H4 (cell line): ENCODE results near the gene TMEM116. TPM values are rescaled to one million over a fixed set of nuclear protein-coding genes. Genes with fewer than 3 reads are reported as not detected.
A peak's percentile ranks its signal among the peaks of the same experiment; 100 is the strongest.
"Not testable (repeated sequence)": the region's sequence is repeated elsewhere in the genome, so short reads cannot be mapped to it uniquely, and the experiment has no call there.

Source experiments
- DNase-seq: peaks from one replicate; pipeline ENCODE4 v3.0.0-alpha.2; 2015; ENCODE audit warnings: low spot score
- total RNA-seq: library from RNA; depleted of rRNA; stranded (reverse); fragments of >200 nt; shearing (Covaris generic); gene quantifications from 2 replicates; pipeline ENCODE4 v1.2.3, GENCODE V29; 2014; rRNA removed

Gene TMEM116
- 17.0 and 23.4 TPM in 2 replicates for total RNA-seq

DNA sequence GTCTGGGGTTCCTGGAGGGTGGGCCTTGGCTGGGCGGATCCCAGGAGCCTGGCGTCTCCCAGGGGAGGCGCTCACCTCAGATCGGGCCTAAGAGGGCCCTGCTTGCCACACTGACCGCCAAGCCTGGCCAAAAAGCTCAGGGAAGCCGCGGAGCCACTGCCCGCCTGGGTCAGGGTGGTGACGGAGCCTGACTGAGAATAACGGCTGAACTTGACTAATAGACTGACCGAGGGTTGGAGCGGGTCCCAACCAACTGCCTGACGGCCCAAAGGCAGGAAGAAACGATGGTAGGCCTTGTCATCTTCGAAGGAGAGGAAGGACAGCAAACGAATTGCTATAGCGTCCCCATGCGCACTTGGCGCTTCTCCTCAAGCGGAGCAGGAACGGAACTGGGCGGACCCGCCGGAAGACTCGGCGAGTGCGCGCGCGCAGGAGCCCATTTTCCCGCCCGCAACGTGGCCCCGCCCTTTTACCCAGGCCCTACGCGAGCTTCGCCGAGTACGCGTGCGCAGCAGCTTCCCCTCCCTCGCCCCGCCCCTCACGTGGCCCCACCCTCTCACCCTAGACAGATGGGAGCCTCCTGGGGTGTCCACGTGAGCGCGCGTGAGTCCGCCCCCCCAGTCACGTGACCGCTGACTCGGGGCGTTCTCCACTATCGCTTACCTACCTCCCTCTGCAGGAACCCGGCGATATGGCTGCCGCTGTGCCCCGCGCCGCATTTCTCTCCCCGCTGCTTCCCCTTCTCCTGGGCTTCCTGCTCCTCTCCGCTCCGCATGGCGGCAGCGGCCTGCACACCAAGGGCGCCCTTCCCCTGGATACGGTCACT, at the start of gene TMEM116, which contains the start of gene ERP29:
Gene TMEM116 (minus strand): TSS at position 391 of the 826 bp plus-strand sequence. CDS start 7,895 bp downstream, outside the sequence.
Gene ERP29 (plus strand): TSS at position 652 of the 826 bp plus-strand sequence. CDS start 40 bp downstream, at position 692.
- peak; percentile 97 for DNase-seq

DNA sequence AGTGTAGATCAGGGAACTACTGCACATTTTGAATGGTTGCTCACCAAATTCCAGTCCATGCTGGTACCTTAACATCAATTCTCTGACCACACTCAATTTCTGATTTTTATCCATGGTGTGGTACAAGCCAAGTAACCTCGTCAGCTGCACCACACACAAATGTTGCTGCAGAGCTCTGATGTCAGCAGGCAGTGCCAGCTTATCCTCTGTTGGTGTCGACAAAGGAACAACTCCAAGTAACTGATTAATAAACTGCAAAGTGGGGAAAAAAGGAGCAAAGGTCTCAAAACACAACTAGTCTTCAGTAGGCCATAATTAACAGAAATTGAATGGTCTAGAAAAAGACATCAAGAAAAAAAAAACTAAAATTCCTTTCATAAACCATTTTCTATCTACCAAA, 48.2 kb upstream of the TMEM116 start:
- DNase-seq: no peak

DNA sequence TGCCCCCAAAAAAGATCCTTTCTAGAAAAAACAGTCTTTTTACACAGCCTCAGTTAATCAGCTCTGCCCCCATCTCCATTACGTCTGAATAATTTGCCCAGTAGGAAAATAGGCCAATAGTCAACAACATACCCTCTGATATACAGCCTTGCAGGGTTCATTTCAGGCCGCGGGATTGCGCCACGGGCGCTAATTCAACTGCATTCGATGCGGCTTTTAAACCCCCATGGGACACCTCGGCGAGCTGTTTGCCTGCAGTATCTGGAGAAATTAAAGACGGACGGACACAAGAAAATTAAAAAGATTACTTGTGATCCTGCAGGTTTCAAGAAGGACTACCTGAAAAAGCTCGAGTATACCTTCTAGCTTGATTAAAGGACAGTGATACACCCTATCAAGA, 36.4 kb upstream of the TMEM116 start:
- no peak for DNase-seq

DNA sequence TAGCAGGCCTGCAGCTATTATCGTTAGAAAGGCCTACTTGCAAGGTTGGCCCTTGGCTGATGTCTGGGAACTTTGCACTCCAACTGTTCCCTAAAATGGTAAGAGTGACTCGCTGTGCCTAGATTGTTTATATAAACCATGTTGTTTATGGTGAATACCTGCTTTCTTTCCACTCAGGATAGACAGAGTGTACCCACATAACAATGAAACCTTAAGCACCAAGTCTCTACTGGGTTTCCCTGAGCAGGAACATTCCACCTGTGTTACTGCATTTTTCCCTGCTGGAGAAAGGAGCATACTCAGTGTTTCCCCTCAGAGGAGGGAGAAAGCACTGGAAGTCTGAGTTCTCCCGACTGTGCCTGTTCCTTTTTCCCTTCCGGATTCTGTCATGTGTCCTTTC, 33.0 kb upstream of the TMEM116 start:
- no peak for DNase-seq

DNA sequence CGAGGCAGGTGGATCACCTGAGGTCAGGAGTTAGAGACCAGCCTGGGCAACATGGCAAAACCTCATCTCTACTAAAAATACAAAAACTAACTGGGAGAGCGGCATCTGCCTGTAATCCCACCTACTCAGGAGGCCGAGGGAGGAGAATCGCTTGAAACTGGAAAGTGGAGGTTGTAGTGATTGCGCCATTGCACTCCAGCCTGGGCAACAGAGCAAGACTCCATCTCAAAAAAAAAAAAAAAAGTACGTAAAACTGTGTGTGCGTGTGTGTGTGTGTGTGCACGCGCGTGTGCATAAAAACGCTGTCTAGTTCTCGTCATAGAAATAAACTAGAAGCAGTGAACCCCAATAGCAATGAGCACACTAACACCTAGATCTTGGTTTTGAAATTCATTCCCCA, 23.6 kb upstream of the TMEM116 start:
- DNase-seq: not testable (repeated sequence)

DNA sequence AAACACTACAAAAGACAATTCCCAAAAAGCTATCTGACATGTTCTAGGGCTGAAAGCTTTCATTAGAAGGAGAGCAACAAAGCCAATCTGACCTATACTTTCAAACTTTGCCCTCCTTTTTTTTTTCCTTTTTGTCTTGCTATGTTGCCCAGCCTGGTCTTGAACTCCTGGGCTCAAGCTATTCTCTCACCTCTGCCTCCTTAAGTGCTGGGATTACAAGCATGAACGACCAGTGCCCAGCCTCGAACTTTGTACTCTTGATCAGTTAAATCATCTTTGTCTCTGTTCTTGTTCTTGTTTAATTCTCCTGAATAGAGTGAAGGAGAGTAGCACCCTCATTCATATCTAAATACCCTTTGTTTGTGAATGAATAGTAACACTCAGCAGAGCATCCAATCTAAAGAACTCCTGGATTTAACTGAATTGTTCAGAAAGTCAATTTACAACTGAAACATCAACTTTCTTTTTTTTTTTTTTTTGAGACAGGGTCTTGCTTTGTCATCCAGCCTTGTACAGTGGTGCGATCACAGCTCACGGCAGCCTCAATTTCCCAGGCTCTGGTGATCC, 22.3 kb upstream of the TMEM116 start:
- DNase-seq: no peak

DNA sequence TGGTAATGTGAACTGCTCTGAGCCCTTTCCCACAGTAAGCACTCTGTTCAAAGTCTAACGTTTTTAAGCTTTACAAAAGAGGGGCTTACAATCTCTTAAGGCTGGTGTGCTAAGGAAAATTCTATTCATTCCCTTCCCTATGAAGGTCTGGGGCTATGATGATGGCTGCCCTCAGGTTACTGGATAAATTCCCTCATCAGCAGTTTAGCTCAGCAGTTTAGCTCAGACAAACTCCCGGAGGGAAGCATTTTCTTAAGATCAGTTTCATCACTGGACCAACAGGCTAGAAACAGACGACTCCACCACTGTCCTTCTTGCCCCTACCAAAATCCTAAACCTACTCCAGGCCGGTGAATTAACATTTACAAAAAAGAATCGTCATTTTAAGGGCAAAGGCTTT, 19.3 kb upstream of the TMEM116 start:
- DNase-seq: no peak

DNA sequence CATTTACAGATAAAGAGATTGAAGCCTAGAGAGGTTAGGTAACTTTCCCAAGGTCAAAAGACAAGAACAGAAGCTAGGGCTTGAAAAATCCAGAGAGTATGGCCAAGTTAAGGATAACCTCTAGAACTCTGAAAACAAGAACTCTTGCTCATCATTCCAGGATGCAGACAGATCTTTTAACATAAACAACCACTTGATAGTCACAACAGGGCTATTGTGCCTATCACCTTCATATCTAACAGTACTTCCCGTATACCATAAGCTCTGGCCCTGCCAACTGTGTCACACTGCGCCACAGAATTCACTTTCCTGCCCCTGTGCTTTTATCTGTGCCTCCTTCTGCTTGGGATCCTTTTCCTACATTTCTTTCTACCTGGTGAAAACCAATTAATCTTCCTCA, 18.5 kb upstream of the TMEM116 start:
- DNase-seq: no peak

DNA sequence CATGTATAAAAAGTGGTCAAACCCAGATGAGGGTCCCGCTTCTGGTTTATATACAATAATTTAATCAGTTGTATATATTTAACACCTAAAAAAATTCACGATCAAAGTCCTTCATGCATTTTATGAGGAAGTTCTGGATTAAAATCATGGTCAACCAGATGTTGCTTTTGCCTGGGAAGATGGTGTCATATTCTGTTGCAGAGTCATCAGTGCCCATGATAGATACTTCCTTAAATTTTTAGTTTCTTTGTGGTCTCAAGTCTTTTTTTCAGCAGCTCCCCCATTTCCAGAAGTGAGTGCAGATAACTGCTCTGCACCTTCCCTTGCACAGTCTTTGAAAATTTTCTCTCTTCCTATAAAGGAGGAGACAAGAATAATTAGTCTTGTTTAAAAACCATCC, 16.3 kb upstream of the TMEM116 start:
- DNase-seq: no peak

DNA sequence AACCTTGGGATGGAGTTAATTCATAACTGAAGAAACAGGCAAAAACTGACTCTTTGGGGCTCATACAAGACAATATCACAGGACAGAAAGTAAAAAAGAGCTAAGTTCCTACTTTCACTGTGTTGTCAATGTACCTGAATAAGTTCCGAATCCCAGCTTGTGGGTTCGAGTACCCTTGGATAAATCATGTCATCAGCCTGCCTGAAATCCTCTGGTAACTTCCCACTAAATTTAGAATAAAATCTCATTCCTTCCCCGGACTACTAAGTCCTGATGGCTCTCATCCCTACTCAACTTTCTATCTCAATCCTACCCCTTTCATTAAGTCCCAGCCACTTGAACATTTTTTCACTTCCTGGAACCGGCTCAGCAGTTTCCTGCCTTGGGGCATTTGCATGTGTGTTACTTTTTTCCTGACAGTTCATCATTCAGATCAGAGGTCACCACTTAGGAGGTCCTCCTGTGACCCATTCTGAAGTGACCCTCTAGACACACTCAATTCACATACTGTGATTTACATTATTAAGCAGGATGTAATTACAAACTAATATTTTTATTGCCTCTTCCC, 12.9 kb upstream of the TMEM116 start:
- no peak for DNase-seq

DNA sequence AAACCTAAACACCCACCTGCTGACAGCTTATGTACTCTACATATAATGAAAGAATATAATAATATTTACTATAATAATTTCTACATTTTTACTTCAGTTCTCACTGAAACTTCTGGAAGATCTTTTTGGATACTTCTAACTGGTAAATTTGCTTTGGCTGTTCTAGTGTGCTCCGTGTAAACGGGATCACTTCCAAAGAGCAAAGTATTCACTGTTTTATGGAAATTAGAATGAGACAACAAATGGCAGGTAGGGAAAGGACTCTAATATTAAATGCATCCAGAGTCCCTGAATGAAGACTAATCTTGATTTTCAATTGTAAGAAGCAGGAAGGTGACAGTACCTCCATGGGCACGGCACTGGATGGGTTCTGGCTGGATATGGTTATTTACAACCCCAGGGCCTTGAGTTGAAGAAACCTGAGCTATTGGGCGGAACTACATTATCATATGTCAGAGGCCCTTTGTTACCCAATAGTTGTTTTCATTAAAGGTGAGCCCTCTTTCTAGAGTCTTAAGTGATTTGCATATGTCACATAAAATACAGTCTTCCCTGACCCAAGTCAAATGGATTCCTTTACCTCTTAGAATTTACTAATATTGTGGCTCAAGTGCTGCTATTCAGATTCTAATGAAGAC, 10.9 kb upstream of the TMEM116 start:
- DNase-seq: no peak

DNA sequence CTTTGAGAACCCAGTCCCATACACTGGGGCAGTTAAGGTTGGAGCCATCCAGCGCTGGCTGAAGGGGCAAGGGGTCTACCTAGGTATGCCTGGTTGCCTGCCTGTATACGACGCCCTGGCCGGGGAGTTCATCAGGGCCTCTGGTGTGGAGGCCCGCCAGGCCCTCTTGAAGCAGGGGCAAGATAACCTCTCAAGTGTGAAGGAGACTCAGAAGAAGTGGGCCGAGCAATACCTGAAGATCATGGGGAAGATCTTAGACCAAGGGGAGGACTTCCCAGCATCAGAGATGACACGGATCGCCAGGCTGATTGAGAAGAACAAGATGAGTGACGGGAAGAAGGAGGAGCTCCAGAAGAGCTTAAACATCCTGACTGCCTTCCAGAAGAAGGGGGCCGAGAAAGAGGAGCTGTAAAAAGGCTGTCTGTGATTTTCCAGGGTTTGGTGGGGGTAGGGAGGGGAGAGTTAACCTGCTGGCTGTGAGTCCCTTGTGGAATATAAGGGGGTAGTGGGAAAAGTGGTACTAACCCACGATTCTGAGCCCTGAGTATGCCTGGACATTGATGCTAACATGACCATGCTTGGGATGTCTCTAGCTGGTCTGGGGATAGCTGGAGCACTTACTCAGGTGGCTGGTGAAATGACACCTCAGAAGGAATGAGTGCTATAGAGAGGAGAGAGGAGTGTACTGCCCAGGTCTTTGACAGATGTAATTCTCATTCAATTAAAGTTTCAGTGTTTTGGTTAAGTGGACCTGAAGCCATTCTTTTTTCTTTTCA, 9.5 kb upstream of the TMEM116 start:
- DNase-seq: no peak

DNA sequence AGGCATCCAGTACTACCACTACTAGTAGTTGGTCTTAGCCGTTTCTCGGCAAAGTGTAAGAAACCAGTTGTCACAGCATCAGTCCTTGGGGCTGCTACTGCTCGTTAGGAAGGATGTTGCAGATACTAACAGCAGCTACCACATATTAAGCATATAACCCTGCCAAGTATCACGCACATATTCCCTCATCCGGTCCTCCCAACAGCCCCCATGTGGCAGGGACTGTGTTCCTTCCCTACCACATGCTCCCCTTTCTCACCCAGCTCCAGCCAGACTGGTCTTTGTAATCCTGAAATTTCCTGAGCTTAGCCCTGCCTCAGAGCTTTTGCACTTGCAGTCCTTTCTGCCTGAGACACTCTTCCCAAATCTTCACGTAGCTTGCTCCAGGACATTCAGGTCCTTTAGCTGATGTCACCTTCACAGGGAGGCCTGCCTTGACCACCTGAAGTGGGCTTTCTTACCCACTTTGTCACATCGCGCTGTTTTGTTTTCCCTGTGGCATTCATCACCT, 8.0 kb upstream of the TMEM116 start:
- DNase-seq: no peak

DNA sequence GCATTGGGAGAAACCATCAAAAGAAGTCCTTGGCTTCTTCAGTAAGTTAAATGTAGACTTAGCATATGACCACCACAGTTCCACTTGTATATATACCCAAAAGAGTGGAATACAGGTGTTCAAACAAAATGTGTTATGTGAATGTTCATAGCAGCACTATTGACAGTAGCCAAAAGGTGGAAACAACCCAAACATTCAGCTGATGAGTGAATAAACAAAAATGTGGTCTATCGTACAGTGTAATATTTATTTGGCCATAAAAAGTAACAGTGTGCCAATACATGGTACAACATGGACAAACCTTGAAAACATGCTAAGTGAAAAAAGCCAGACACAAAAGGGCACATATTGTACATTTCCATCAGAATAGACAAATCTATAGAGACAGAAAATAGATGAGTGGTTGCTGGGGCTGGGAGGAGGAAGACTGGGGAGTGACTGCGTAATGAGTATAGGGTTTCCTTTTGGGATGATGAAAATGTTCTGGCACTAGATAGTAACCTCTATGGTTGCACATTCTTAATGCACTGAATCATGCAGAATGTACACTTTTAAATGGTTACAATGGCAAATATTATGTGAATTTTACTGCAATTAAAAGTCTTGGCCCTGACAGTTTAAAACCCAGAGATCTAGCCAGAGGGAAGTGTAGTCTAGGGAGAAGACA, 5.7 kb upstream of the TMEM116 start:
- no peak for DNase-seq

DNA sequence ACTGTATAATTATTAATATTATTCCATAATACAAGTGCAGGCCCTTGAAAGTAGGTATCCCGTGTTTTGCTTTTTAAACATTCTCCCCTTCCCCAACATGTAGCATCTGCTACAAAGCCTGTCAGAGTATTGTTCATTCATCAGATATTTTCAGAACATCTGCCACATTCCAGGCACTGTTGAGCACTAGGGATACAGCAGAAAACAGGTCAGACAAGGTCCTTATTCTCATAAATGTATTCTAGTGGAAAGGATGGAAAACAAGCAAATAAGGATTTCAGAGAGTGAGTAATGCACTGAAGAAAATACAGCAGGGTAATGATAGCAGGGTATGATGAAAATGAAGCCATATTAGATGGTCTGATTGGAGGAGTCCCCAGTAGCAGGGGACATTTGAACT, 4.1 kb upstream of the TMEM116 start:
- no peak for DNase-seq

DNA sequence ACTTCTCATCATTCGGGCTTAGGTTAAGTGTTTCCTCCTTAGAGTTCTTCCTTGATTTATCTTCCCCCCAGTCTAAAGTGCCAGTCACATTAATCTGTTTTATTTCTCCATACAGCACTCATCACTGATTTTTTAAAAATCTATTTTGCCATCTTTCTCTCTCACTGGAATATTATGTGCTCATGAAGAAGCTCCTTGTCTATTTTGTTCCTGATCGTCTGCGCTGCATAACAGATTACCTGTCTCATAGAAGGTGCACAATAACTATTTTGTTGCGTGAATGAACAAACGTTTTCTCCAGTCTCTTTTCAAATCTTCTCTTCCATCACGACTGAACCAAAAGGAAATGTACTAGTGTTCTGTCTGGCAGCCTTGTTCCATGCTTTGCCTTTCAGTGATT, 3.0 kb upstream of the TMEM116 start:
- DNase-seq: no peak

DNA sequence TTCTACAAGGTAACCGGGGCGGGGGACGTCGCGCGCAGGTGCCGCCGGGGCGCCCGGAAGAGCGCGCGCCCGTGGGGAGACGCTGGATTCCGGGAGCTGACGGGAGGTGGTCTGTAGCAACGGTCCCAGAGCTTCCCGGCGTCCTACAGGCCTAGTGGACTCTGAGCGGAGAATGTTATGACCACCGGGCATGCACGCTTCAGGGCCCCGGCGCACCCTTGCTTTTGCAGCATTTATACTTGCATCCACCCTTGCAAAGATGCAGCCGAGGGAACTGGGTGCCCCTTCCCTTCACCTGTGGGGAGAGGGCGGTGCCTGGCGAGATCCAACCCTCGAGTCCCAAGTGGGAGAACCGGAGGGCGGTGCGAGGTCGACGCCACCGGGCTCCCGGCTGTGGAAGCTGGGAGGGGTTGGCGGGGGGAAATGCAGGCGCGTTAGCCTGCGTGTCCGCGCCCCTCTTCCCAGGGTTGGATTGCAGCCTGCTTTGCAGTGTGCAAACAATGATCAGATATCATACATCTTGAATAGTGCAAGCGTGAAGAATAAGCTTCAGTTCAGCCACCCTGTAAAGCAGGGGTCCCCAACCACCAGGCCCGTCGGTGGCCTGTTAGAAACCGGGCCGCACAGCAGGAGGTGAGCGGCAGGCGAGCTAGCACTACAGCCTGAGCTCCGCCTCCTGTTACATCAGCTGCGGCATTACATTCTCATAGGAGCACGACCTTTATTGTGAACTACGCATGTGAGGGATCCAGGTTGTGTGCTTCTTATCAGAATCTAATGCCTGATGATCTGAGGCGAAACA, 837 bp upstream of the TMEM116 start:
- DNase-seq: peak; percentile 70

DNA sequence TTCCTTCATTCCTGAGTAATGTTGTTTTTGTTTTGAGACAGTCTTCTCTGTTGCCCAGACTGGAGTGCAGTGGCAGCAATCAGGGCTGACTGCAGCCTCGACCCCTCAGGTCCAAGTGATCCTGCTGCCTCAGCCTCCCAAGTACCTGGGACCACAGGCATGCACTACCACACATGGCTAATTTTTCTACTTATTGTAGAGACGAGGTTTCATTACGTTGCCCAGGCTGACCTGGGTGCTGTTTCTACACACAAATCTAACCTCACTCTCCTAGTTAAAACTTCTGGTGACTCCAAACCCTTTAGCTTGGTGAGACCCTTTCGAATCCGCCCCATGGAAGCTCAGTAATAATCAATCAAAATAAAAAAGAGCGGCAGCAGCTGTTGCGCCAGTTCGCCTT, 1.3 kb downstream of the TMEM116 start:
- DNase-seq: no peak

DNA sequence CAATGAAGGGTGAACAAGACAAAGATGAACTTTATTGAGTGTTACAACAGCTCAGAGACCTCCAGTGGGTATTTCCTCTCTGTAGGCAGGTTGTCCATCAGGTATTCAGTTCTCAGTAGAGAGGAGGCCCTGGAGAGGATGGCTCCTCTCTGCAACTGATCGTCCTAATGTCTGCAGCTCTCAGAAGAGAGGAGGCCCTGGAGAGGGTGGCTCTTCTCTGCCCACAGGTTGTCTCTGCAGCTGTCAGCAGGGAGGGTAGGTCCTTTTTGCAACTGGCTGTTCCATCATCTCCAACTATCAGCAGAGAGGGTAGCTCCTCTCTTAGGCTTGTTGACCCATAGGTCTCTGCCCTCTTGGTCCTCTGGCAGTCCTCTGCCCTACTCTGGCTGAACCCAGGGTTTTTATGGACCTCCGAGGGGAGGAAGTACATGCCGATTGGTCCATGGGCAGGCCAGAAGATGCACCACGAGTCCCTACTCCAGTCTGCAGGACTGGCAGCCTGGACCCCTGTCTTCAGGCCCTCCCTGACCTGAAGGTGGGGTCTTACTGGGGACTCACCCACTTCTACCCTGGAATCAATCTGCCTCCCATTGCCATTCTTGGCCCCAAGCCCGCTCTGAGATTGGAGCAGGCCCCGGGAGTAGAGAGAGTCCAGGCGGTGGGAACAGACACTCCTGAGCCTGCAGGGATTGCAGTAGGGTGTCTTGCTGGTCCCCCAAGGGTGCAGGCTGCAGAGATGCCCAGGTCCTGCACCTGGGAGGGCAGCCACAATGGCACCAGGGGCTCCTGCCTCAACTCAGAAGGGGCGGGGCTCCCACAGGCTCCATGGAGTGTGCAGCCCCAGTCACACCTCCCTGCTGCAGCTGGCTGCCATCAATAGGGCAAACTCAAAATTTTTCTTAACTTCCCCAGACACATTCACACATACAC, 2.3 kb downstream of the TMEM116 start:
- DNase-seq: no peak
